ENCODE results near the gene C2CD4A. TPM values are rescaled to one million over a fixed set of nuclear protein-coding genes. Genes with fewer than 3 reads are reported as not detected.

C2CD4A gene
- total RNA-seq, 1 donor from 2014 or later = not detected

DNA sequence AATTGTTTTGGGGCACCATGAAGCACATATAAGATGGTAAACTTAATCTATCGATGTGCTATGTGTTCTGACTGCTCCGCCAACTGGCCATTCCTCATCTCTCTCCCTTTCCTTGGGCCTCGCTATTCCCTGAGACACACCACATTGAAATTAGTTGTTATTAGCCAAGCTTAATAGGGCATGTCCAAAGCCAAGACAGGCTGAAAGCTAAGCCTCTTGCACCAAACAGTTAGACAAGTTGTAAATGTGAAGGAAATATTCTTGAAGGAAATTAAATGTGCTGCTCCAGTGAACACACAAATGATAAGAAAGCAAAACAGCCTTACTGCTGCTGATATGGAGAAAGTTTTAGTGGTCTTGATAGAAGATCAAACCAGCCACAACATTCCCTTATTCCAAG lies 39.3 kb downstream of the C2CD4A start:
- Histone ChIP-seq H3K9me3 (ENCODE audit: low read depth) (no peaks in the 10 kb centered on the region), H3K27me3 (no peaks in the 10 kb centered on the region), H3K36me3 (no peaks in the 10 kb centered on the region), H3K4me3 (no peak overlapping the region), H3F3A (ENCODE audit: low read depth) (no peaks in the 10 kb centered on the region), H3K4me1 (no peaks in the 10 kb centered on the region), H3K4me2 (no peak overlapping the region), H3K9ac (no peak overlapping the region), H2AFZ (replicated peaks) (no peak overlapping the region), H3K27ac (no peak overlapping the region), H4K20me1 (ENCODE audit: low read depth) (no peaks in the 10 kb centered on the region), H3K79me2 (ENCODE audit: low read depth) (no peaks in the 10 kb centered on the region)
- H3K4me1 Mint-ChIP-seq = peaks cover 2% of the 10 kb centered on the region
- H3K27ac Mint-ChIP-seq = no peak overlapping the region
- no peak overlapping the region for H3K4me3 Mint-ChIP-seq
- no peaks in the 10 kb centered on the region for H3K27me3 Mint-ChIP-seq (ENCODE audit: insufficient read depth, low read depth)
- TF ChIP-seq EZH2phosphoT487 (IDR thresholded peaks at IDR 0.05) = no peak
- TF ChIP-seq, protein P1, sequence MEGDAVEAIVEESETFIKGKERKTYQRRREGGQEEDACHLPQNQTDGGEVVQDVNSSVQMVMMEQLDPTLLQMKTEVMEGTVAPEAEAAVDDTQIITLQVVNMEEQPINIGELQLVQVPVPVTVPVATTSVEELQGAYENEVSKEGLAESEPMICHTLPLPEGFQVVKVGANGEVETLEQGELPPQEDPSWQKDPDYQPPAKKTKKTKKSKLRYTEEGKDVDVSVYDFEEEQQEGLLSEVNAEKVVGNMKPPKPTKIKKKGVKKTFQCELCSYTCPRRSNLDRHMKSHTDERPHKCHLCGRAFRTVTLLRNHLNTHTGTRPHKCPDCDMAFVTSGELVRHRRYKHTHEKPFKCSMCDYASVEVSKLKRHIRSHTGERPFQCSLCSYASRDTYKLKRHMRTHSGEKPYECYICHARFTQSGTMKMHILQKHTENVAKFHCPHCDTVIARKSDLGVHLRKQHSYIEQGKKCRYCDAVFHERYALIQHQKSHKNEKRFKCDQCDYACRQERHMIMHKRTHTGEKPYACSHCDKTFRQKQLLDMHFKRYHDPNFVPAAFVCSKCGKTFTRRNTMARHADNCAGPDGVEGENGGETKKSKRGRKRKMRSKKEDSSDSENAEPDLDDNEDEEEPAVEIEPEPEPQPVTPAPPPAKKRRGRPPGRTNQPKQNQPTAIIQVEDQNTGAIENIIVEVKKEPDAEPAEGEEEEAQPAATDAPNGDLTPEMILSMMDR (IDR thresholded peaks at IDR 0.05) = no peak
- no peak for TF ChIP-seq EZH2 (IDR thresholded peaks at IDR 0.05)
- H3K36me3 Mint-ChIP-seq = no peaks in the 10 kb centered on the region
- no peaks in the 10 kb centered on the region for H3K9me3 Mint-ChIP-seq
- no peak for DNase-seq (ENCODE audit: low spot score)

DNA sequence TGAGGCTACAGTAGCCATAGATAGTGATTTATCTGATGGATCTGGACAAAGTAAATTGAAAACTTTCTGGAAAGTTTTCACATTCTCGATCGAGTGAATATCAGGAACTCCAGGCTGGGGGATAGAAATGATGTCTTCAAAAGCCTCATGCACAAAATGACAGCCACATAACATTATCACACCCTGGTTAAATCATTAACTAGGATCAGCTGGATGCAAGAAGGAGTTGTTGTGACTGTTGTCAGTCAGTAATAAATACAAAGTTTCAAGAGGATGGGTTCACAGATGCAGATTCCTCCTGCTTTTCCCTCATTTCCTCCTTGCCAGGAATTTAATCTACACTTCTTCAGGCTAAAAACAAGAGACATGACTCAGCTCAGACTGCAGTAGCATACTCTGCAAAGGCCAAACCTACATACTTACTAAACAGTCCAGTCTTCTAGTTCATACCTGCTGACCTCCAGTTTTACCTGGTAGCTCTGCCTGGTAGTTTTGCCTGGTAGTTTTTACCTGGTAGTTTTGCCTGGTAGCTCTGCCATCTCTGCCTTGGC lies 40.9 kb downstream of the C2CD4A start:
- H3K36me3 ChIP-seq = no peaks in the 10 kb centered on the region
- no peak overlapping the region for H3K27ac Mint-ChIP-seq

DNA sequence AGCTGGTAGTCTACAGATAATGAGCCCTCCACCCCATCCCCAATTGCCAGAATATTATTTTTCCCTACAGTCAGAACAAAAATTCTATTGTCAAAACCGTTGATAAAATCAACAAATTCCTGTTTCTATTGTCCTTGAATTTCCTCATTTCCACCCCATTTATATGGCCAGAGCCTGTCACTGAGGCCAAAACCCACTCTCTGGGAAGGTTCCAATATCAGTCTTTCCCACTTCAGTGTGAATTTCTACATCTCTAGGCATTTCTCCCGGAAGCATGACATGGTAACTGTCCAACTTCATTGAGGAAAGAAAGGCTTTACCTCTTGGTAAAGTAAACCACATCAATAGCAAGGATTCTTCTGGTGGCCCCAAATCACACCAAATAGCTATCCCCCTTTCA lies 41.6 kb downstream of the C2CD4A start:
- H3K27ac ChIP-seq = no peak overlapping the region
- H3K4me1 ChIP-seq = no peaks in the 10 kb centered on the region
- H4K20me1 ChIP-seq (ENCODE audit: low read depth) = no peaks in the 10 kb centered on the region
- no peak overlapping the region for H3K4me3 Mint-ChIP-seq
- H2AFZ ChIP-seq (replicated peaks) = no peak overlapping the region
- peaks cover 2% of the 10 kb centered on the region for H3K4me1 Mint-ChIP-seq
- no peaks in the 10 kb centered on the region for H3K9me3 ChIP-seq (ENCODE audit: low read depth)
- no peaks in the 10 kb centered on the region for H3K27me3 Mint-ChIP-seq (ENCODE audit: insufficient read depth, low read depth)
- no peaks in the 10 kb centered on the region for H3K79me2 ChIP-seq (ENCODE audit: low read depth)
- no peaks in the 10 kb centered on the region for H3F3A ChIP-seq (ENCODE audit: low read depth)
- no peaks in the 10 kb centered on the region for H3K9me3 Mint-ChIP-seq
- H3K4me3 ChIP-seq = no peak overlapping the region
- no peak overlapping the region for H3K9ac ChIP-seq
- no peaks in the 10 kb centered on the region for H3K27me3 ChIP-seq
- no peaks in the 10 kb centered on the region for H3K36me3 ChIP-seq
- TF ChIP-seq, protein P1 (IDR thresholded peaks at IDR 0.05) = no peak
- TF ChIP-seq EZH2phosphoT487 (IDR thresholded peaks at IDR 0.05) (no peak), EZH2 (IDR thresholded peaks at IDR 0.05) (no peak)
- no peak for DNase-seq (ENCODE audit: low spot score)
- no peaks in the 10 kb centered on the region for H3K36me3 Mint-ChIP-seq
- H3K4me2 ChIP-seq = no peak overlapping the region
- H3K27ac Mint-ChIP-seq = no peak overlapping the region

More for the DNA sequence above, 40.9 kb downstream of the C2CD4A start:
- DNase-seq (ENCODE audit: low spot score) = no peak
- no peaks in the 10 kb centered on the region for H3K79me2 ChIP-seq (ENCODE audit: low read depth)
- no peak overlapping the region for H2AFZ ChIP-seq (replicated peaks)
- Mint-ChIP-seq H3K36me3 (no peaks in the 10 kb centered on the region), H3K27me3 (ENCODE audit: insufficient read depth, low read depth) (no peaks in the 10 kb centered on the region), H3K4me3 (no peak overlapping the region), H3K9me3 (no peaks in the 10 kb centered on the region), H3K4me1 (peaks cover 2% of the 10 kb centered on the region)
- H3K4me2 ChIP-seq = no peak overlapping the region
- H3K4me3 ChIP-seq = no peak overlapping the region
- H3F3A ChIP-seq (ENCODE audit: low read depth) = no peaks in the 10 kb centered on the region
- H3K9ac ChIP-seq = no peak overlapping the region
- H3K9me3 ChIP-seq (ENCODE audit: low read depth) = no peaks in the 10 kb centered on the region
- no peak overlapping the region for H3K27ac ChIP-seq
- TF ChIP-seq, protein P1 (IDR thresholded peaks at IDR 0.05) = no peak
- TF ChIP-seq EZH2phosphoT487 (IDR thresholded peaks at IDR 0.05) (no peak), EZH2 (IDR thresholded peaks at IDR 0.05) (no peak)
- H3K4me1 ChIP-seq = no peaks in the 10 kb centered on the region
- H3K27me3 ChIP-seq = no peaks in the 10 kb centered on the region
- no peaks in the 10 kb centered on the region for H4K20me1 ChIP-seq (ENCODE audit: low read depth)
